Dermis microvascular lymphatic vessel endothelial cell (primary cell): ENCODE results near the gene CYFIP2. TPM values are rescaled to one million over a fixed set of nuclear protein-coding genes. Genes with fewer than 3 reads are reported as not detected.

Source experiments
- DNase-seq, 2 donors: peaks; one replicate each; pipeline versions ENCODE4 v3.0.0 to v3.0.0-alpha.2; 2010; ENCODE audit warnings: low read depth in 2 of 2
- total RNA-seq: library from RNA; depleted of rRNA; stranded (reverse); fragments of >200 nt; gene quantifications from 2 replicates; pipeline ENCODE4 v1.2.1, GENCODE V29; 2014

CYFIP2 gene
- total RNA-seq, 1 donor from 2014 or later: 9.5 TPM

DNA sequence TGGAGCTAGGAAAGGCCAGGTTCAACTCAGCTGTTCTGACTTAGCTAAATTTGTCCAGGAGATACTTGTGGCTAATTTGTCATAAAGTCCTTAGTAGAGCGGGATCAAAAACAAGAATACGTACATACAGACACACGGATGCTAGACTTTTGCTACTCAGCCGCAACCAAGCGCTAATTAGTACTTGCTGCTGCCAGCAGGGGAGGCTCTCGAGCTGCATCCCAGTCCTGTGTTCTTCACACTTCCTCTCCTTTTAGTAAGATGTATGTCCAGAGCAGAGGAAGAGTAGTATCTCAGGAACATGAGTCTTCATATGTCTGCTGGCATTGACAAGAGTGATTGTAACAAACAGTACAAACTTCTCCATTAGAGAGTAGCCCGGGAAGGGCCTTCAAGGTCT, 58.3 kb downstream of the CYFIP2 start:
- no peak for DNase-seq

DNA sequence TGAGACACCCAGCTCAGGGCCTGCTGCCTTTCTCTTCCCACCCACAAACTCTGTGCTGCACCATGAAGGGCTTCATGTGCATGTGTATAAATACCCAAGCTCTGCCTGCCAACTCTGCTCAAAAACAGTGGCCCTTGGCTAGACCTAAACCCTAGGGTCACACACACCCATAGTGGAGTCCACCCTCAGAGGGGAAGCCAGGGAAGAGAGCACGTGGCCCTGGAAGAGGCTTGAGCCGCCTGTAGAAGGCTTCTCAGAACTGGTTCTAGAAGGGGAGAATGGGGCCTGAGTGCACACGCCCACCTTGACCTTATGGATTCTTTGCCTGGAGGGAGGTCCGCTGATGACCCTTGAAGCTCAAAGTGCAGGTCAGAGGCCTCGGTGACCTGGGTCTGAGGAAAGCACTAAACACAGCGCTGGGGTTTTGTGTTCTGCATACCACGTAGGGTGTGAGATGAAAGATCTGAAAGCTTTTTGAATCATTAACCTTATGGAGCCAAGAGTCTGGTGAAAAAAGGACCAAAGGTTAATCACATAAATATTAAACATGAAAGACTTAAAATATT, 60.6 kb downstream of the CYFIP2 start:
- DNase-seq: no peak

DNA sequence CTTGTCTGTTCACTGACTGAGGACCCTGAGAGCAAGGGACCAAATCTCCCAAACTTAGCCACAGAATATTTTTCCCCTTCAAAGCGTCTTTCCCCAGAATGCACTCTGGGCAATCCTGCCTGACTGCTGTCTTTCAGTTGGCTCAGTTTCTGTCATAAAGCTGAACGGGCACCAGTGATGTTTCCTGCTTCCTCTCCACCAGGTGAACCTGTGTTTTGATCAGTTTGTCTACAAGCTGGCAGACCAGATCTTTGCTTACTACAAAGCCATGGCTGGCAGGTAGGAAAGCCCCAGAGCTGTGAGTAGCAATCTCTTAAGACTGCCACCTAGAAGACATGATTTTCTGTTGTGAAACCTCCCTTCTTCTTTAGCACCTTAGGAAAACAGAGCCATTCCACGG, 61.8 kb downstream of the CYFIP2 start:
- DNase-seq: no peak

DNA sequence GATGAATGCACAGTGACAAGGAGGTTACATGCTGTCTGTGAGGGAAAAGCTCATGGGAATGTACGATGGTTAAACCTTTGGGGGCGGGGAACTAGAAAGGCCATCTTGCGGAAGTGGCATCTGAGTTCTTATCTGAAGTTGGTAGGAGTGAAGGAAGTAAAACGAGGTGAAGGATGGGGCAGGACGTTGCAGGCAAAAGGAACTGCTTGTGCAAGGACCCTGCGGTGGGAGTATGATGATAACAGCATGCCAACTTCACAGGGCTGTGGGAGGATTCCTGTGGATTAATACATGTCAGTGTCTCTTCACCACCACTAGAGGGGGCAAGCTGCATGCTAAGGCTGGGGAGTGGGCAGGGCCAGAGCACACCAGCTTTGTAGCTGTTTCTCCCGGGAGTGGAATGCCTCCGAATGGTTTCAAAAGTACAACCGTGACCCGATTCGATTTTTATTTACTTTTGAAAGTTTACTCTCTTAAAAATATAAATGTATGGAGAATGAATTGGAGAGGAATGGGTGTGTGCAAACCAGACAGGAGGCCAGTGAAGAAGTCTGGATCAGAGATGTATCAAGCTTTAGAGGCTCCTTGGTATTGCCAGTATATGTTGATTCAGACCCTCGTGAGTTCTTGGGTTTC, 62.5 kb downstream of the CYFIP2 start:
- DNase-seq: peak; percentile 55 to 78

DNA sequence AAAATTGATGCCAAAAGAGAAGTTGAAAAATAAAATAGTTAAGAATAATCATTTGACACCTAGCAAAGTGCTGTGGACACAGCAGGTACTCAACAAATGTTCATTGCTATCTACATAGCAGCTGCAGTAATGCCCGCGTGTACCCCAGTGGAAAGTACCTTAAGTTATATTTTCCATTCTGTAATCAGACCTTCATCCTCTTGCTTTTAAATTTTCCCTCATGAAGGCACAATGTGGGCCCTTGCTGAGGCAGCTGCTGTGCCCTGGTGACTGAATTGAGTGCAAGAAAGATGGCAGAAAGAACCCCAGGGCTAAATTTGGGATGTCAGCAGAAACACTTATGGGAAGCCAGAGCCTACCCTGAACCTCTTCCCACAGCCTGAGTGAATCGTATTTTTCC, 65.9 kb downstream of the CYFIP2 start:
- no peak for DNase-seq

DNA sequence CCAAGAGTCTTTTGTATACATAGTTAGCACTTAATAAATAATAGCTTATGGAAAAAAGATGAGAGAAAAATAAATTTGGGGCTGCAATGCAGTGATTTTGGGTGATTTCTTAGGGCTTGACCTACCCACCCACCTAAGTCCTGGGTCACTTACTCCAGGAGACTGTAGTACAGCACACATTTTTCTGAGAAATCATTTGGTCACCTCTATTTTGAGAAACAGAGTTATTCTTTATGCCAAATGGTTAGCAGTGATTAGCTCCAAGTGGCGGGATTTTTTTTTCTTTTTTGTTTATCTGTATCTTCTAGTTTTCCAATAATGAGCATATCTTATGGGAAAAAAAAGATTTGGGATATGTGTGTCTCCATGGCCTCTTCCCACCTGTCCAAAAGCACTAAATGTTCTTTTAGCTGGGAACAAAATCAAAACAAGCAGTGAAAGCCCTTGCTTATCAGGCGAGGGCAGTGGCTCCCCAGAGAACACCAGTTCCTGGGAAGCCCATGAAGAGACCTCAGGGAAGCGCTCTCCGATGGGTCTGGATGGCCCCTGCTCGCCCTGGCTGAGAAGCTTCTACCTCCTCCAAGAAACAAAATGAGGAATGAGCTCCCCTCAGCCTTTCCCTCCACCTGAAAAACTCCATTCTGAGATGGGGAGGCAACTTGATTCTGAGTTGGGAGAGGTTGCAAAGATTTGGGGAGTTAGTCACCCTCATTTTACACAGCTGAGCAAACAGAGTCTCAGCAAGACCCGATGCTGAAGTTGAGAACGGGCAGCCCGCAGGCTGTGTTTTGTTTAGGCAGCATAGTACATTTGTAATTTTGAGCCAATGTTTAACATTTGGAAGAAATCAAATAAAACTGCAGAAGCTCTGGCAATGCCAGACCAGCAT, 69.9 kb downstream of the CYFIP2 start:
- DNase-seq: no peak

DNA sequence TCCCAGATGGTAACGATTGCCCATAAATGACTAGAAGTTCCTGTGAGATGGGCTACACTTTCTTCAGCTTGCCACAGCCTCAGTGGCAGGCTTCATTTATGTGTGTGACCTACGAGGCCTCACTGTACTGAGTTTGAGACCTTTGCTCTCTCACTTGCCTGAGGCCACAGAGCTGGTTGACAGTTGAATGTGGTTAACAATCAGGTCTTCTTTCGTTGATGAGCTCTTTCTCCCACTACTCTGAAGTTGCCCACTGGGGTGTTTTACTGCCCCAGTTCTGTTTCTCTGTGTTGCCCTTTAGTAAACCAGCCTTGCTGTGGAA, 70.5 kb downstream of the CYFIP2 start:
- no peak for DNase-seq

DNA sequence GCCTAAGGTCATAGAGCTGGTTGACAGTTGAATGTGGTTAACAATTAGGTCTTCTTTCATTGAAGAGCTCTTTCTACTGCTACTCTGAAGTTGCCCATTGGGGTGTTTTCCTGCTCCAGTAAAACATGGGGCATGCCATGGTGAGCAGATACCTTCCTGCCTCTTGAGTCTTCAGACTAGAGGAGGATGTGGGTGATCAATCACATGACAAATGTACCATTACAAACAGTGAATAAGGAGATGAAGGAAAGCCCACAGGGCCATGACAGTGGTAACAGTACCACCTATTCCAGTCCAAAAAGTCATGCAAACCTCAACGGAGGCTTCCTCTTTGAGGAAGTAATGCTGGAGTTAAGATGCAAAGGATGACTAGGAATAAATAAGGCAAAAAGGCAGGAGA, 73.5 kb downstream of the CYFIP2 start:
- no peak for DNase-seq

DNA sequence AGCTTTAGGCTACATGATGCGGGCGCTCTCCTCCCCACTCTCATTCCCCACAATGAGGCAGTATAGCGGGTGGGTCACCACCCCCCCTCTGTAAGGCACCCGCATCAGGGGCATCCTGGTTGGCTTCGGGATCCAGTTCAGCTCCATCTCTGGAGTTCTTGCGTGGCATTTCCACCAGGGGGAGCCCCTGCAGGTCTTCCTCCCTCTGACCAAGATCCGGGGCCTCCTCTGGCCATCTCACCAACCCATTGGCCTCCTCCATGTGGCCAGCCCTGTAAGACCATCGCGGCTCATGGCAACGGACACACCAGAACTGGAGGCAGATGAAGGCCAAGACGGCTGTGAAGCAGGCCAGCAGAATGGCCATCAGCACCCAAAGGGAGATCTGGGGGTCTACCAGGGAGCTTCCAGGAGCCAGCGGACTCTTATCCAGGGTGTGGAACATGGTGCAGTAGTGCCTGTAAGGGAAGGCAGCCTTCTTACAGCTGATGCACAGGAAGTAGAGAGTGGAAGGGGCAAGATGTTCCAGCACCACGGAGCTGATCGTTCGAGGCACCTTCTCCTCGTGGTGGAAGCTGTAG, 77.0 kb downstream of the CYFIP2 start:
- DNase-seq: peak in 1 of 2 donors; percentile 35

DNA sequence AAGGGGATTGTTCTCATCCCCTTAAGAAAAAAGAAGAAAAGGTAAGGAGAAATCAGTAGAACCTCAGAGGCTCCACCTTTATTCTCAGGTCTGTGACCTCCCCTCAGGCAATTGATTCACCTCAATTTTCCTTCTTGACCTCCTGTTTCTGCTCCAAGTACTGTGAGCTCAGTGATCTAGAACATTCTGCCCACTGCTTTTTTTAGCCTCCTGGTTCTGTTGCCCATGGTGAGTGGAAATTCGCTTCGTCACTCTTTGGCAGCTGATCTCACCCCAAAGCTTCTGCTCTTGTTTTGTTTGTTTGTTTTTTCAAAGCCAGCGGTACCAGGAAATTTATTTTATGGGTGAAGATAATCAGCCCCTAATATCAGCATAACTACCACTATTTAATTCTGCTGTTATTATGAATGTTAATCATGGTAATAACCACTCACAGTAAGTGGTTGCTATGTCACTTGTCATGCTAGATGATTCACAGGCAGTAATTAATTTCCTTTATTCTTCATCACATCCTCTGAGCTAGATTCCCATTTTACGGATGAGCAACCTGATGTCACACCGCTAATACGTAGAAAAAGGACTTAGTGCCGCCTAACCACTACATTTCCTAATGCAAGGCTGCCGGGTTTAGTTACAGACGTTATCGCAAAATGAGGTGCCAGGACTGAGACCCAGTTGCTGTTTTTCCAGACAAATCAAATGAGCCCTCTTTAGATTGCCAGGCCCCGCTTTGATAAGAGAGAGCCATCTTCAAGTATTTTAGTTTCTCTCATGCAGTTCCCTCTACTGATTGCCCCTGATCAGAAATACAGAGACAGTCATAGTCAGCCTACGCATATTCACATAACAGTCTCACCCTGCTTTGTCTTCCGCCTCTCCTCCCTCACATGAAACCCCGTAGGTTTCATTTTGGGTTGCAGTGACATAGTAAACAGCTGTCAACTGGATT, 78.2 kb downstream of the CYFIP2 start:
- DNase-seq: no peak

DNA sequence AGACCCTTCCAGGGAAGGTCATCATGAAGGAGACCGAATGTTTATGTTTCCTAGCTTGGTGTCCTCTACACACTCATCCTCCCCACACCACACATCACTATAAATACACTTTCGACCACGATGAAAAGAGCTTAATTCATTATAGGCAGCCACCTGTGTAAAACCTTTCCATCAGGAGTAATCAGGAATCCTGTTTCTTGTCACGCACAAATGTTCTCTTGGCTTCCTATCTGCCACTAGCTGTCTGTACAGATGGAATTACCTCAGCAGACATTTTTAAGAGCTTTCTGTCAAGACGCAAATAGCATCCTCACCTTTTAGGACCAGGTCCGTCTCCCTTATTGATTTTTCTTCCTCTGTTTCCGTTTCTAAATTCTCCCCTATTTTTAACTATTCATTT, 79.1 kb downstream of the CYFIP2 start:
- no peak for DNase-seq

DNA sequence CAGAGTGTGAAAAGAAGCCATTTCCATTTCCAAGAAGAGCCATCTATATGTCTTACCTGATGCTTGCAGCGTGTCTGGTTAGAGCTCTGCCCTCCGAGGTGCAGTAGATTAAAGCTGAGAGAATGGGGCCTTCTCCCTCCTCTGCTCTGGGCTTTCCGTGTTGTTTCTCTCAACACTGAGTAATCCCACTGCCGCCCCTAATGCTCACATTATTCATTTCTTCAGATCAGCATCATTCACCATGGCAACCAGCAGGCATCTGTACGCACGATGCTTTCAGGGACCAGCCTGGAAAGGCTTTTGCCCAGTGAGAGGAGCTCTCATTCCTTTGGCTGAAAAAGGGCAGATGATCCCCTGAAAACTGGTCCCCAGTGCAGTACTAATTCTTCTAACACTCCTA, 79.6 kb downstream of the CYFIP2 start:
- no peak for DNase-seq

DNA sequence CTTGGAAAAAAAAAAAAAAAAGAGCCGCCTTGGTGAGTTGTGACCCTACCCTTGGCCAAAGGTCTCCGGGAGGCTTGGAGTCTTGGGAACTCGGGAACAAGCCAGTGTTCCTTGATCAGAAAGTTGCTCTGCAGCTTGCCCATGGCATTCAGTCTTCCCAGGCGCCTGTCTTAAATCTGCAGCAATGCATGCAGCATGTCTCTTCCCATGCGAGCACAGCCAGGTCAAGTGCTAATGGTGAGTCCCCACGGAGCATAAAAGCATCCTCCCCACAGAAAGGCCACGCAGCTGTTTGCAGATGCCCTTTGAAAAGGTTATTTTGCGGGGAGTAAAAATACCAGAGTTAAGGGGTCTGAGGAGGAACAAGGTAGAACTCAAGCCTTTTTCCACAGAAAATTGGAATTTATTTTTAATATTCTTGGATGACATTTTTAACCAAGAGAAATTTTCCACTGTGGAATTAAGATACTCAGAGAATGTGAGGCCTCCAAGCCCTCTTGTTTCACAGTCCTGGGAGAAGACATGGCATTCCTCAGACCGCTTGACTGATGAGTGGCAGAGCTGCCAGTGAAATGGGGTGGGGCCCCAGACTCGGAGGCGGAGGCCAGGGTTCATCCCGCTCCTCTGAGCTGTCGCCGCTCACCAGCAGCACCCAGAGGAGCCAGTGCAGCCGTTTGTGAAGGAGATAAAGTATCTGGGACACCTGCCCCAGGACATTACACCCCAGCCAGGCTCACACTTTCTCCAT, 81.6 kb downstream of the CYFIP2 start:
- no peak for DNase-seq

DNA sequence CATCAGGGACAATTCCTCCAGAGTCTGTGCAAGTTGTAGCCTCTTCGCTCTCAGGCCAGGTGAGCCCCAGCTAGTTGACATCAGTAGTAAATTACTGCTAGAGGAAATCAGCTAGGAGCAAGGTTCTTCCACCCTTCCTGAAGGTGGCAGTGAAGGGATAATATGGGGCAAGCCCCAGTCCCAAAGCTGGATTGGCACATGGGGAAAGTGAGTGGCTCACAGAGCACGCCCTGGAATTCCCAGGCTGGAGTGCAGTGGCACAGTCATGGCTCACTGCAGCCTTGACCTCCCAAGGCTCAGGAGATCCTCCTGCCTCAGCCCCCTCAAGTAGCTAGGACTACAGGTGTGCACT, 82.1 kb downstream of the CYFIP2 start:
- no peak for DNase-seq

DNA sequence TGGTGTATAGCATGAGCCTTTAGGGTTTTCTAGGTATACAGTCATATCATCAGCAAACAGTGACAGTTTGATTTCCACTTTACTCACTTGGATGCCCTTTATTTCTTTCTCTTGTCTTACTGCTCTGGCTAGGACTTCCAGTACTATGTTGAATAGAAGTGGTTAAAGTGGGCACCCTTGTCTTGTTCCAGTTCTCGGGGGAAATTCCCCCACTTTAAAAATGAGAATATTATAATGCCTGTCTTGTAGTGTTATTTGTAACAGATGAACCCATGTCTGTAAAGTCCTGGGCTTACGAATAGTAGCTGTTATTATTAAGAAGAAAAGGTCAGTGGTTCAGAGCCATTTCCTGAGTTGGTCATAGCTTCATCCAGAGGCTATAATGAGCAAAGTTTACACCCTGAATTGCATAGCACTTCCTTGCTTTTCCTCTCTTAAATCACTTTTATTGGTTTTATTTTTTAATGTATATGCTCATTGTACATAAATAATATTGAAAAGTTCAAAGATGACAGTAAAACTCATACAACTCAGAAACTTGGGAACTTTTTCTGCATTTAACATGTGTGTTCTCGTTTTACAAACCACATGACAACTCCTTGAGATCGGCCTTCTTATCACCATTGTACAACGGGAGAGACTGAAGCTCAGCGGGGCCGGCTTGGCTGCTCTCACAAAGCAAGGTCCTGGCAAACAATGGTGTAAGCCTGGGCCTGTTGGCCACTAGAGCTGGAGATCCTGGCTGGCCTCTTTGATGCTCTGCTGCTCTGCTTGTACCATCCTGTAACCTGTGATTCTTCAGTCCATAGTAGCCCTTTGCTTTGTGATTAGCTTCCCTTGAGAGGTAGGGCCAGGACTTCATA, 85.2 kb downstream of the CYFIP2 start:
- DNase-seq: peak in 1 of 2 donors; percentile 71

DNA sequence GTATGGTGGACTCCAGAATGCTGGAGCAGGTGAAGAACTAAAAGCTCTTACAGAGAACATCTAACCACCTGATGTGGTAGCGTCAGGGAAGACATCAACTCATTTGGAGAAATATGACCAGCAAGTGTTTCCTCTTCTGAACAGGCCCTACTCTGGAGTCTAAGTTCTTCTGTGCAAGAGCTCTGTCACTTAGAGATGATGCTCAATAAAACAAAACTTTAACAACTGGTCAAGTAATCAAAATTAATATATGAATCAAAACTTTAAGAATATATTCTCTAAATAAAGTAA, 85.8 kb downstream of the CYFIP2 start:
- no peak for DNase-seq

DNA sequence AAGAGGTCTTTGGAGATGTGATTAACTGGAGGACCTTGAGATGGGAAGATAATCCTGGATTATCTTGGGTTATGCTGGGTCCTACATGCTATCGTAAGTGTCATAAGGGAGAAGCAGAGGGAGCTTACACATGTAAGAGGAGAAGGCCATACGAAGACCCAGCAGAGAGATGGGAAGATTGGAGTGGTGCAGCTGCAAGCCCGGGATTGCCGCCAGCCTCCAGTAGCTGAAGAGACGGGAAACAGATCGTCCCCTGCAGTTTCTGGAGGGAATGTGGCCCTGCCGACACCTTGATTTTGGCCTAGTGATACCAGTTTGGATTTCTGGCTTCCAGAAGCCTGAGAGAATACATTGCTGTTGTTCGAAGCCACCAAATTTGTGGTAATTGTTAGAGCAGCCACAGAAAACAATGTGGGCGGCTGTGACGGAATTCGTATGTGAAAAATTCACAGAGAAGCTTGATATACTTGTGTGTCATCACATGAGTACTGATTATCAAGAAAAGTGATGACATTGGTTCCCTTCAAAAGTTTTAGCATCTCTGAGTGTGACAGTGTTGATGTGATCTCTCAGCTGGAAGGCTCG, 86.9 kb downstream of the CYFIP2 start:
- DNase-seq: no peak

DNA sequence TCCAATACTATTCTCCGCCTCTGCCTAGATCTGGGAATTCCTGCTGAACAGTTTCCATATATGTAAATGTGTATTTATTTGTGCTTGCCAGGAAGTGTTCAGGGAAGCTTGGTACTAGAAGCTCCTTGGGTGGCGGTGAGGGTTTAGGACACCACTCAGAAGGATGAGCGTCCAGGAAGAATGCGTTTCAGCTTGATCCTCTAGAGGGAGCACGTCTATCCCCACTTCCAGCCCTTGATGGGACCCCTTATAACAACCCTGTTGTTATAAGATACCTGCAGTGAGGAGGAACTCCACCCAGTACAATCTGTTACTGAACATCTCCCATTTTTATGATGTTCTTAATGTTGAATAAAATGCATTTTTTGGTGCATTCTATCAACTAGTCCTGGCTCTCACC, 88.9 kb downstream of the CYFIP2 start:
- DNase-seq: no peak

DNA sequence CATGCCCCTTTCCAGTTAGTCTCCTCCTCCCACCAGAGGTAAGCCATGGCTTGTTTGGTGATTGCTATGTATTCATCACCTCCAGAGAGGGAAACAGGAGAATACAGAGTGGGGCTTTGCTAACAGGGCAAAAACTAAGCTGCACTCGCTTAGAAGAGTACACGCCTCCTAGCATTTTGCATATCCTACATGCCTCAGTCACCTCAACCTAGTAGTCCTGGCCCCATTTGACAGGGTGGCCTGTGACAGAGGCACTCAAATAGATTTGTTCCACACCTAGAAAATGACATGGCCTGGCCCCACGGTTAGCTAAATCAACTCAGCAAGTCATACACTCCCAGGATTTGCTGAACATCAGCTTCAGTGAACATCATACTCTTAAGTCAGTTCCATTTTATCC, 90.7 kb downstream of the CYFIP2 start:
- DNase-seq: no peak

DNA sequence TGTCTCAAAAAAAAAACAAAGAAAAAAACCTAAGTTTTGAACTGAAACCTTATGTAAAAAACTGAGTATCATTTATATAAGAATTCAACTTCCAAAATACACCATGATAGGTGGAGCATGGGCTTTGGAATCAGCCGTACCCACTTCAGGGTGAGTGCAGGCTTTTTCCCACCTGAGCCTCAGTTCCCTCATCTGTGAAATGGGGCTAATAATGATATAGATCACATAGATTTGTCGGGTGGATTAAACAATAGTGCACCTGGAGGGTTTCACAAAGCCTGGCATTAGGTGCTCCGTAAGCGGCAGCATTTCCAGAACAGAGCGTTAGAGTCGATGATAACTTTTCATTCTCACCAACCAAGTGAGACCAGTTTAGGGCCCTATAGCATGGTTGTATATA, 91.9 kb downstream of the CYFIP2 start:
- DNase-seq: no peak
